IMR-90 (cell line): ENCODE measurements around the gene RUFY2. TPM values are rescaled to one million over a fixed set of nuclear protein-coding genes. Genes with fewer than 3 reads are reported as not detected.

ENCODE experiments used
- ATAC-seq: fragments of 200-7000 bp; cut with Tn5 transposase; 2 replicates; pipeline ENCODE4 v1.9.1; 2020; ENCODE audit warnings: low read depth, mild to moderate bottlenecking, moderate library complexity
- BruUV-seq: library from RNA; stranded (reverse); fragments of 400-500 nt; replicated peaks from 2 replicates; lab custom pipeline; 2021; lab: Mats Ljungman, UMichigan
- CTCF ChIA-PET: fragments of 300-600 bp; formaldehyde crosslinking; extraction: SDS; loops from one replicate; lab custom pipeline; 2021; ENCODE audit warnings: antibody characterized with exemption; lab: Yijun Ruan, JAX
- POLR2A ChIA-PET: fragments of 300-600 bp; sonication (Branson Sonifier 250); formaldehyde crosslinking; loops from one replicate; lab custom pipeline; 2022; ENCODE audit warnings: antibody characterized with exemption; ENCODE audit not compliant: unreplicated experiment; lab: Charles Lee
- DNase-seq: peaks from one replicate; pipeline ENCODE4 v3.0.0; 2013
- H2AFZ ChIP-seq: replicated peaks from 2 replicates; pipeline ENCODE3; 2013; ENCODE audit warnings: low read length, mild to moderate bottlenecking; ENCODE audit not compliant: poor library complexity
- H2AK5ac ChIP-seq: 2 replicates; pipeline ENCODE4 v1.6.1; 2013; ENCODE audit warnings: low read depth, low read length, inconsistent platforms
- H2AK9ac ChIP-seq: replicated peaks from 2 replicates; pipeline ENCODE3; 2013; ENCODE audit warnings: mild to moderate bottlenecking, low read depth, low read length, moderate library complexity; ENCODE audit not compliant: poor library complexity
- H2BK120ac ChIP-seq: 2 replicates; pipeline ENCODE4 v1.6.1; 2013; ENCODE audit warnings: low read depth, low read length, inconsistent platforms
- H2BK15ac ChIP-seq: 3 replicates; pipeline ENCODE4 v1.6.1; 2013; ENCODE audit warnings: low read depth, low read length, inconsistent platforms
- H2BK20ac ChIP-seq: 2 replicates; pipeline ENCODE4 v1.6.1; 2013; ENCODE audit warnings: low read depth, mild to moderate bottlenecking, inconsistent platforms, low read length, moderate library complexity
- H2BK5ac ChIP-seq: 2 replicates; pipeline ENCODE4 v1.6.1; 2013; ENCODE audit warnings: mild to moderate bottlenecking, low read depth, low read length, inconsistent platforms; ENCODE audit not compliant: poor library complexity, severe bottlenecking
- H3K14ac ChIP-seq: replicated peaks from 2 replicates; pipeline ENCODE4 v1.6.1; 2013; ENCODE audit warnings: low read depth, low read length, inconsistent platforms
- H3K18ac ChIP-seq: 2 replicates; pipeline ENCODE4 v1.6.1; 2013; ENCODE audit warnings: low read depth, low read length, control low read depth
- H3K23ac ChIP-seq: 2 replicates; pipeline ENCODE4 v1.6.1; 2013; ENCODE audit warnings: low read depth, low read length, inconsistent platforms
- H3K27ac ChIP-seq: 2 replicates; pipeline ENCODE4 v1.5.1; 2013; ENCODE audit warnings: mild to moderate bottlenecking, control low read depth, low read length; ENCODE audit not compliant: insufficient read depth
- H3K27me3 ChIP-seq: 2 replicates; pipeline ENCODE4 v1.6.1; 2013; ENCODE audit warnings: low read length; ENCODE audit not compliant: control insufficient read depth, insufficient read depth
- H3K36me3 ChIP-seq: 2 replicates; pipeline ENCODE4 v1.6.1; 2013; ENCODE audit warnings: low read length, mixed read lengths; ENCODE audit not compliant: control insufficient read depth, insufficient read depth
- H3K4ac ChIP-seq: 2 replicates; pipeline ENCODE4 v1.6.1; 2013; ENCODE audit warnings: low read depth, low read length, inconsistent platforms
- H3K4me1 ChIP-seq: 2 replicates; pipeline ENCODE4 v1.6.1; 2013; ENCODE audit warnings: low read length, mixed read lengths; ENCODE audit not compliant: control insufficient read depth, insufficient read depth
- H3K4me2 ChIP-seq: 2 replicates; pipeline ENCODE4 v1.6.1; 2013; ENCODE audit warnings: low read depth, mild to moderate bottlenecking, control low read depth, low read length, moderate library complexity
- H3K4me3 ChIP-seq: 2 replicates; pipeline ENCODE4 v1.5.1; 2013; ENCODE audit warnings: low read depth, mild to moderate bottlenecking, control low read depth, low read length, moderate library complexity; ENCODE audit not compliant: insufficient read depth
- H3K56ac ChIP-seq: 2 replicates; pipeline ENCODE4 v1.6.1; 2013; ENCODE audit warnings: low read length, inconsistent platforms; ENCODE audit not compliant: insufficient read depth; ENCODE audit errors: extremely low read depth
- H3K79me1 ChIP-seq, 2 experiments: 2 replicates each; pipeline ENCODE4 v1.6.1; 2013; ENCODE audit warnings: low read length in 2 of 2, inconsistent platforms in 1 of 2, low read depth in 1 of 2
- H3K9ac ChIP-seq: 2 replicates; pipeline ENCODE4 v1.6.1; 2013; ENCODE audit warnings: low read depth, low read length, control low read depth
- H3K9me1 ChIP-seq: 2 replicates; pipeline ENCODE4 v1.6.1; 2013; ENCODE audit warnings: low read length, inconsistent platforms; ENCODE audit not compliant: insufficient read depth
- H3K9me3 ChIP-seq: 2 replicates; pipeline ENCODE4 v1.6.1; 2013; ENCODE audit warnings: low read length; ENCODE audit not compliant: control insufficient read depth, insufficient read depth
- H4K20me1 ChIP-seq: 2 replicates; pipeline ENCODE4 v1.6.1; 2013; ENCODE audit warnings: low read length, inconsistent platforms; ENCODE audit not compliant: insufficient read depth
- H4K5ac ChIP-seq: 2 replicates; pipeline ENCODE4 v1.6.1; 2013; ENCODE audit warnings: mild to moderate bottlenecking, low read depth, low read length, control low read depth
- H4K8ac ChIP-seq, 2 experiments: 2 replicates each; pipeline ENCODE4 v1.6.1; 2013; ENCODE audit warnings: low read depth in 2 of 2, low read length in 2 of 2, control low read depth in 1 of 2, inconsistent platforms in 1 of 2
- H4K91ac ChIP-seq: 2 replicates; pipeline ENCODE4 v1.6.1; 2013; ENCODE audit warnings: low read depth, low read length, inconsistent platforms; ENCODE audit not compliant: insufficient read depth
- BHLHE40 ChIP-seq: fragments of 150-350 bp; IDR thresholded peaks from 2 replicates; pipeline ENCODE4 v1.6.1; 2016; ENCODE audit warnings: mild to moderate bottlenecking, low read depth, low read length
- CEBPB ChIP-seq: IDR thresholded peaks from 2 replicates; pipeline ENCODE4 v1.6.1; 2012; ENCODE audit warnings: low read depth, low read length, improper control_type of control experiment
- CTCF ChIP-seq: conservative IDR thresholded peaks from 2 replicates; pipeline ENCODE4 v1.5.1; 2012; ENCODE audit warnings: mild to moderate bottlenecking, low read depth, low read length, improper control_type of control experiment
- ELK1 ChIP-seq: fragments of 150-350 bp; IDR thresholded peaks from 2 replicates; pipeline ENCODE4 v1.6.1; 2016; ENCODE audit warnings: low read depth, mild to moderate bottlenecking, low read length, moderate library complexity, borderline replicate concordance
- MAFK ChIP-seq: IDR thresholded peaks from 2 replicates; pipeline ENCODE4 v1.6.1; 2012; ENCODE audit warnings: low read depth, low read length, improper control_type of control experiment
- MAZ ChIP-seq: IDR thresholded peaks from 2 replicates; pipeline ENCODE4 v1.6.1; 2012; ENCODE audit warnings: low read depth, mild to moderate bottlenecking, low read length, improper control_type of control experiment, moderate library complexity, borderline replicate concordance
- MXI1 ChIP-seq: IDR thresholded peaks from 2 replicates; pipeline ENCODE4 v1.6.1; 2012; ENCODE audit warnings: low read depth, mild to moderate bottlenecking, low read length, moderate library complexity, borderline replicate concordance
- RAD21 ChIP-seq: IDR thresholded peaks from 2 replicates; pipeline ENCODE4 v1.6.1; 2012; ENCODE audit warnings: low read length, improper control_type of control experiment
- SMC3 ChIP-seq: fragments of 150-350 bp; IDR thresholded peaks from 2 replicates; pipeline ENCODE4 v1.6.1; 2016; ENCODE audit warnings: low read depth, mild to moderate bottlenecking, antibody characterized with exemption, low read length, moderate library complexity
- USF2 ChIP-seq: fragments of 150-350 bp; IDR thresholded peaks from 2 replicates; pipeline ENCODE4 v1.6.1; 2017; ENCODE audit warnings: mild to moderate bottlenecking, antibody characterized with exemption, low read length, low read depth
- WGBS, 2 experiments: methylation state at CpG; one replicate each; pipeline versions ENCODE4 v1.1.5 to v1.1.7; 2013; ENCODE audit warnings: missing lambda C conversion rate in 2 of 2; ENCODE audit not compliant: insufficient read length in 1 of 2; ENCODE audit errors: extremely low coverage in 2 of 2; 5-methylcytosine and 5-hydroxymethylcytosine counted together
- dilution Hi-C: fragments of 300-500 bp; cut with HindIII; formaldehyde crosslinking; loops from one replicate; pipeline ENCODE4 v1.14.3; 2018; ENCODE audit warnings: low sequenced_read_pairs; ENCODE audit not compliant: unreplicated experiment
- in situ Hi-C: fragments of 300-500 bp; cut with MboI; formaldehyde crosslinking; loops from 3 replicates; pipeline ENCODE4 v1.14.3; 2019; ENCODE audit warnings: low sequenced_read_pairs, inconsistent platforms, mixed read lengths
- intact Hi-C: fragments of 100-400 bp; cut with micrococcal nuclease; formaldehyde crosslinking; loops from 2 replicates; pipeline ENCODE4 v1.10.0; 2022
- polyA plus RNA-seq, 3 experiments: library from polyadenylated mRNA; depleted of rRNA; stranded (reverse); fragments of >200 nt; gene quantifications; 2 replicates each; pipeline ENCODE4 v1.2.3, GENCODE V29; 2012; ENCODE audit warnings: low replicate concordance in 1 of 3
- total RNA-seq: library from RNA; depleted of rRNA; stranded (reverse); fragments of >200 nt; gene quantifications from 2 replicates; pipeline ENCODE4 v1.2.3, GENCODE V29; 2012

RUFY2 gene
- total and polyA plus RNA-seq, 2 of the 4 experiments (the other 2 are of a cell fraction): 6.7 to 6.8 TPM

GRCh38 chr10:68345621-68346020, 61.5 kb downstream of the RUFY2 start:
- no peak overlapping the region for H2BK15ac ChIP-seq
- in situ Hi-C loops (no loop called here), dilution Hi-C loops (no loop called here), intact Hi-C loops (loop anchor here (10.0 kb wide), 1 partner anchor 399 kb away; no protein-coding TSS in a partner anchor)
- CTCF ChIA-PET: no interaction called here
- TF ChIP-seq RAD21 (no peak), CTCF (no peak), USF2 (no peak), MXI1 (no peak), MAFK (no peak), ELK1 (no peak), SMC3 (no peak), BHLHE40 (no peak), MAZ (no peak), CEBPB (no peak)
- H3K23ac ChIP-seq: no peak overlapping the region
- H2BK20ac ChIP-seq: no peak overlapping the region
- POLR2A ChIA-PET: no interaction called here
- peaks cover 15 to 22% of the 10 kb centered on the region in 2 experiments for H3K79me1 ChIP-seq
- no peak for ATAC-seq
- H3K56ac ChIP-seq: no peak overlapping the region
- no peak for DNase-seq
- no peak overlapping the region for H3K18ac ChIP-seq
- no peak overlapping the region for H3K9ac ChIP-seq
- no TSS peak for BruUV-seq
- H4K91ac ChIP-seq: no peak overlapping the region
- no peak overlapping the region for H2AK9ac ChIP-seq
- H2BK120ac ChIP-seq: no peak overlapping the region
- peaks cover 33% of the 10 kb centered on the region for H3K36me3 ChIP-seq
- H3K27me3 ChIP-seq: no peaks in the 10 kb centered on the region
- H3K9me1 ChIP-seq: no peaks in the 10 kb centered on the region
- H4K5ac ChIP-seq: no peak overlapping the region
- no peak overlapping the region for H2AK5ac ChIP-seq
- no peak overlapping the region for H3K14ac ChIP-seq
- H3K9me3 ChIP-seq: no peaks in the 10 kb centered on the region
- no peak overlapping the region for H3K27ac ChIP-seq
- H4K20me1 ChIP-seq: peaks cover 19% of the 10 kb centered on the region
- H2AFZ ChIP-seq: no peak overlapping the region
- no peak overlapping the region for H4K8ac ChIP-seq
- H3K4me2 ChIP-seq: no peak overlapping the region
- WGBS, 2 experiments: no CpG with 5 or more reads among the region's 4 CpGs
- H3K4me1 ChIP-seq: no peaks in the 10 kb centered on the region
- H3K4ac ChIP-seq: no peak overlapping the region
- H3K4me3 ChIP-seq: no peak overlapping the region
- no peak overlapping the region for H2BK5ac ChIP-seq
